ENCODE measurements around the gene INSL3.
A peak's percentile ranks its signal among the peaks of the same experiment; 100 is the strongest.

INSL3 gene

DNA sequence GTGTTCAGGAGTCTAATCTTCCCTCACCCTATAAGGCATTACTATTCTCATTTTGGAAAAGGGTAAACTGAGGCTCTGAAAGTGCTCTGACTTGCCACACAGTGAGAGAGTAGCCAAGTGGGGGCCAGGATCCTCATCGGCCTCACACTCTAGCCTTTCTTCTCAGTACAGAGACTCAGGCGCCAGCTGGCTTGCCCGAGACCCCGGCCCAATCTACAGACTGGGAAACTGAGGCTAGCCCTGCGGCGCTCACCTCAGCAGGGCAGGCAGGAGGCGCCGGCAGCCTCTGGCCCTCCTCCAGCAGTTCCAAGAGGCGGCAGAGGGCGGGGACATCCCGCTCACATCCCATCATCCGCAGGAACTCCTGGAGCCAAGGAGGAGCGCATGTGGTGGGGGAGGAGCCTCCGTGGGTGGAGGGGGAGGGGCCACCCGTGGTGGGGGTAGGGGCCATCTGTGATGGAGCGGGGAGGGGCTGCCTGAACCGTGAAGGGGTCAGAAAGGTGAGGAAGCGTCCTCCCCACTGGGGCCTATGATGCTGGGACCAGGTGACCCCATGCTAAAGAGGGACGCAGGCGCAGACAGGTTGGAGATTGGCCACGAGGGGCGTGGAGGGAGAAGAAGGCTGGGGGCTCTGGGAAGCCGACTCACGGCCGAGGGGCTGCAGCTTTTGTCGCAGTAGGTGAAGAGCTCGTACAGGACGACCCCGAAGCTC lies 8.7 kb upstream of the INSL3 start:
- peak overlapping the region; percentile 30 for H3K4me3 ChIP-seq (ENCODE audit: low read length)
- no peak for TF ChIP-seq CTCF (conservative IDR thresholded peaks at IDR 0.05; ENCODE audit: low read length)
- peak; percentile 15 for DNase-seq (ENCODE audit: low read depth)

GRCh38 chr19:17826508-17827056 lies 5.3 kb upstream of the INSL3 start:
- no peak overlapping the region for H3K4me3 ChIP-seq (ENCODE audit: low read length)
- no peak for DNase-seq (ENCODE audit: low read depth)
- no peak for TF ChIP-seq CTCF (conservative IDR thresholded peaks at IDR 0.05; ENCODE audit: low read length)

DNA sequence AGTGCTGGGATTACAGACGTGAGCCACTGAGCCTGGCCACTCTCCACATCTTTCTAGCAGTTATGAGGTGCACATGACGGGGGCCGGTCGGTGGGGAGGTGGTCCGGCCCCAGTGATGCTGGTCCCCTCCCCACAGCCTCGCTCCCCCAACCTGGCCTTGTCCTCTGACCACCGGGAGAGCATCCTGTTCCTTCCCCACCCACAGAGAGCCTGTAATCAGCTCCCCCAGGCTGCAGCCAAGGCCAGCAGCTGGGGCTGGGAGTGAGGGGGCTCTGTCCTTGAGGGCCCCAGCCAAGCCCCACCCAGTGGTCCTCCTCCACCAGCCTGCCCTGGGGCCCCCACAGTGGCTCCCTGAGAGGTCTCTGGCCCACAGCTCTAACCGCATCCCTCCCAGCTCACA lies 3.0 kb upstream of the INSL3 start:
- TF ChIP-seq CTCF (conservative IDR thresholded peaks at IDR 0.05; ENCODE audit: low read length), result no peak

DNA sequence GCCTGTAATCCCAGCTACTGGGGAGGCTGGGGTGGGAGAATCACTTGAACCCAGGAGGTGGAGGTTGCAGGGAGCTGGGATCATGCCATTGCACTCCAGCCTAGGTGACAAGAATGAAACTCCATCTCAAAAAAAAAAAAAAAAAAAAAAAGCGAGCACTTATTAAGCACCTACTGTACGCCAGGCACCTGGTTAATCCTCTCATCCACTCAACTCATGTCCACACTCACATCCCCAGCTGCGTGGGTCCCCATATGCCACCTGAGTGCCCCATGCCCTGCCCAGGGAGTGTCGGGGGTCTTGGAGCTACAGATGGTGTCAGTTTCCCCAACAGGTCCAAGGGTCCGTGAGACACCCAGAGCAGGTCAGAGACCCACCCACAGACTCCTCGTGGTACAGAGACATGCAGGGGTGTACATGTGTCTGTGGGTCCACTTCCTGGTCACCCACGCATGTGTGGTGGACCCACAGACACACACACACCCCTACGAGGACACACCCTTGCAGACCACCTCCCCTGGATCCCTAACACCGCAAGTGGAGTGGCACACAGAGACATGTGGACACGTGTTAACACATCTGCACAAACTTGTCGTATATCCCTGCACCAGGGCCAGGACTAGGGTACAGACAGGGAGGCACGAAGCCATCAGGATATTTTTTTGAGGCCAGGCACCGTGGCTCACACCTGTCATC lies 3.5 kb downstream of the INSL3 start:
- TF ChIP-seq CTCF (conservative IDR thresholded peaks at IDR 0.05; ENCODE audit: low read length), result no peak
- no peak overlapping the region for H3K4me3 ChIP-seq (ENCODE audit: low read length)
- DNase-seq (ENCODE audit: low read depth), result no peak

More for the DNA sequence above, 3.0 kb upstream of the INSL3 start:
- no peak for DNase-seq (ENCODE audit: low read depth)
- no peak overlapping the region for H3K4me3 ChIP-seq (ENCODE audit: low read length)

DNA sequence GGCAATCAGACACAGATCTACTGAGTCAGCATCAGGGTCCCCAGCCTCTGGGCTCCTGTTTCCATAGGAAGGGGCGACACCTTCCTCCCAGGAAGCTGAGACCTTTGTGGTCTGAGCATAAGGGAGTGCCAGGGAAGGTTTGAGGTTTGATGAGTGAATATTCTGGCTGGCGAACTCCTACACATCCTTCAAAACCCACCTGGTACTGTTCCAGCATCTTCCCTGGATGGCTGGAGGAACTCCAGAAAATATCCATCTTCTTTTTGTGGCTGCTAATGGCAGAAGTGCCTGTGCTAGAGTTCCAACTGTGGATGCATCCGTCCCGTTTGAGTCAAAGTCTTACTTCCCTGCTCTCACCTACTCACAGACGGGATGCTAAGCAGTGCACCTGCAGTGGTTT lies 9.2 kb downstream of the INSL3 start:
- DNase-seq (ENCODE audit: low read depth), result no peak
- no peak overlapping the region for H3K4me3 ChIP-seq (ENCODE audit: low read length)
- no peak for TF ChIP-seq CTCF (conservative IDR thresholded peaks at IDR 0.05; ENCODE audit: low read length)

DNA sequence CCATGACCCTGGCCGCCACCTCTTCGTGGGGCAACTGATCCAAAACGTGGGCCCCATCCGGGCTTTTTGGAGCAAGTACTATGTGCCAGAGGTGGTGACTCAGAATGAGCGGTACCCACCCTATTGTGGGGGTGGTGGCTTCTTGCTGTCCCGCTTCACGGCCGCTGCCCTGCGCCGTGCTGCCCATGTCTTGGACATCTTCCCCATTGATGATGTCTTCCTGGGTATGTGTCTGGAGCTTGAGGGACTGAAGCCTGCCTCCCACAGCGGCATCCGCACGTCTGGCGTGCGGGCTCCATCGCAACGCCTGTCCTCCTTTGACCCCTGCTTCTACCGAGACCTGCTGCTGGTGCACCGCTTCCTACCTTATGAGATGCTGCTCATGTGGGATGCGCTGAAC lies 9.6 kb downstream of the INSL3 start:
- DNase-seq (ENCODE audit: low read depth), result no peak
- no peak for TF ChIP-seq CTCF (conservative IDR thresholded peaks at IDR 0.05; ENCODE audit: low read length)
- H3K4me3 ChIP-seq (ENCODE audit: low read length), result no peak overlapping the region

DNA sequence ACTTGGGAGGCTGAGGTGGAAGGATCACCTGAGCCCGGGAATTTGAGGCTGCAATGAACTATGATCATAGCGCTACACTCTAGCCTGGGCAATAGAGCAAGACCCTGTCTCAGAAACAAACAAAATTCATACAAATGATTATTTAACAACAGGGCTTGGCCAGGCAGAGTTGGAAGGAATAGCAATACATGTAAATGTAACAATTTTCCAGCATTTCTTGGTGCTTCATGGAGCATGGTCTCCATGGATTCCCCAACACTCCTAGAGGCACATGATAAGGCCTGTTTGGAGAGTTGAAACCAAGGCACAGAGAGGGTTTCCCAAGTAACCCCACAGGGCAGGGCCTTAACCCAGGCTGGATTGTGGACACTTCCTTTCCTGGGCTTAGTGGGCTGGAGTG lies 10.2 kb downstream of the INSL3 start:
- no peak for DNase-seq (ENCODE audit: low read depth)
- no peak for TF ChIP-seq CTCF (conservative IDR thresholded peaks at IDR 0.05; ENCODE audit: low read length)
- H3K4me3 ChIP-seq (ENCODE audit: low read length), result no peak overlapping the region

Data from AG10803 (cell line).